Sigmoid colon (tissue), 3 donors: Measurements from ENCODE around the gene RASSF6.

Source experiments
- CTCF ChIP-seq, 4 experiments: fragments of 450-650 bp in 3 of 4; fragments of 200-600 bp in 1 of 4; IDR thresholded peaks; one replicate each; pipeline ENCODE4 v1.5.1; 2016 to 2019; ENCODE audit warnings: antibody characterized with exemption in 4 of 4, mild to moderate bottlenecking in 3 of 4, moderate library complexity in 2 of 4
- POLR2A ChIP-seq, 2 donors: fragments of 450-650 bp; IDR thresholded peaks; one replicate each; pipeline ENCODE4 v1.6.1; 2016; ENCODE audit warnings: antibody characterized with exemption in 2 of 2, mild to moderate bottlenecking in 2 of 2, moderate library complexity in 2 of 2

DNA sequence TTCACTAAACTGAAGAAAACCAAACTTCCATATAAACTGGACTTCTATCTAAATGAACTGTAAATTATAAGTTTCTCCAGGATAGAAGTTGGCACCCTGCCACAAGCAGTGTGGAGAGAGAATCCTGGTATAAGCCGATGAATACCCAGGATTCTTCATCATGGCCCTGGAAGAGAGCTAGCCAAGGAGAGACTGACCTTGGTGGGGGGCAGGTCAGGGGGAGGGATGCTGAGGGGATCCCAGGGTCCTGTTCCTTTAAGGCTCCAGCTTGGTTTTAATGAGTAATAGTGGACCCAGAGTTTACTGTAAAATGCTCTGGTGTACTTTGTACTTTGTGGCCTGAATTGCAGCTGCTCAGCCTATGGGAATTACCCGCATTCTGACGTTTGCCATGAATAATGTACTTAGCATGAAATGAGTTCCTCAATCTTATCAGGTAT, 16.9 kb downstream of the RASSF6 start:
- TF ChIP-seq CTCF (IDR thresholded peaks at IDR 0.05) (no peak), POLR2A (IDR thresholded peaks at IDR 0.05) (no peak)
